ENCODE measurements around the gene MRPS7. TPM values are rescaled to one million over a fixed set of nuclear protein-coding genes. Genes with fewer than 3 reads are reported as not detected.
A peak's percentile ranks its signal among the peaks of the same experiment; 100 is the strongest.

MRPS7 gene
- total and polyA plus RNA-seq, 9 of the 15 experiments (the other 6 are each of a cell fraction or from before 2014, with no cell fraction given), result 107 to 244 (median 132) TPM

DNA sequence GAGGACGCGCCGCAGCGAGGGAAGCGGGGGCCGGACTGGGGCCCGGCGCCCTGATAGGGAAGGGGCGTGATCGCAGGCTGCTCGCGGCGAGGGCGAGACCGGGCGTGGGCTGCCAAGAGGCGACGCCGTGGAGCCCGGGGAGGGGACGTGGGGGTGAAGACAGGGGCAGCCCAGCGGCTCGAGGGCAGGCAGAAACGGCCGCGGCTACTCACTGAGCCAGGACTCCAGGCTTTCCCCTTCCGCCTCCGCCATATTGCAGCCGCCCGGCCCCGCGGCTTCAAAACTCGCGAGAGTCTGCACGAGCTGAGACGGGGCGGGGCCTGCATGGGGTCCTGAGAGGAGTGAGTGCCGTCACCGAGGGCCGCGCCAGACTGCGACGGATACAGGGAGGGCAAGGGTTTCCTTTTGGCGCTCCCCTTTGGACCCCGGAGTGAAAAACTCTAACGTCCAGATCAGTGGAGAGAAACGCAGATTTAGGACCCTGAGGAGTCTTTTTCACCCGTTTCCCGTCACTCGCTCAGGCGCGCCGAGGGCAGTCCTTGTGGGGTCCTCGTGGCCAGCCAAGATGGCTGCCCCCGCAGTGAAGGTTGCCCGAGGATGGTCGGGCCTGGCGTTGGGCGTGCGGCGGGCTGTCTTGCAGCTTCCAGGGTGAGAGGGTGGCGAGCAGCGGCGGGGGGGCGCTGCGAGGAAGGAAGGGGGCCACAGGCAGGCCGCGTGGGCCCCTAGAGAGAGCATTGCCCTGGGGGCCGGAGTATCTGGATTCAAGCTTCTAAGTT, at the start of gene MRPS7, which contains the start of gene GGA3 (continued):
- TF ChIP-seq, protein P1, sequence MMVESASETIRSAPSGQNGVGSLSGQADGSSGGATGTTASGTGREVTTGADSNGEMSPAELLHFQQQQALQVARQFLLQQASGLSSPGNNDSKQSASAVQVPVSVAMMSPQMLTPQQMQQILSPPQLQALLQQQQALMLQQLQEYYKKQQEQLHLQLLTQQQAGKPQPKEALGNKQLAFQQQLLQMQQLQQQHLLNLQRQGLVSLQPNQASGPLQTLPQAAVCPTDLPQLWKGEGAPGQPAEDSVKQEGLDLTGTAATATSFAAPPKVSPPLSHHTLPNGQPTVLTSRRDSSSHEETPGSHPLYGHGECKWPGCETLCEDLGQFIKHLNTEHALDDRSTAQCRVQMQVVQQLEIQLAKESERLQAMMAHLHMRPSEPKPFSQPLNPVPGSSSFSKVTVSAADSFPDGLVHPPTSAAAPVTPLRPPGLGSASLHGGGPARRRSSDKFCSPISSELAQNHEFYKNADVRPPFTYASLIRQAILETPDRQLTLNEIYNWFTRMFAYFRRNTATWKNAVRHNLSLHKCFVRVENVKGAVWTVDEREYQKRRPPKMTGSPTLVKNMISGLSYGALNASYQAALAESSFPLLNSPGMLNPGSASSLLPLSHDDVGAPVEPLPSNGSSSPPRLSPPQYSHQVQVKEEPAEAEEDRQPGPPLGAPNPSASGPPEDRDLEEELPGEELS (CRISPR knock-in tag; IDR thresholded peaks at IDR 0.05; ENCODE audit: borderline replicate concordance), result peak; percentile 91; the same call in 1 of the 2 replicates
- TF ChIP-seq BRD4 (IDR thresholded peaks at IDR 0.05) (peak; percentile 87; the same call in 1 of the 2 replicates), MYC (IDR thresholded peaks at IDR 0.05; ENCODE audit: low read depth, low read length) (peak; percentile 67), MYC (CRISPR knock-in tag; IDR thresholded peaks at IDR 0.05; ENCODE audit: borderline replicate concordance, low read depth) (peak; percentile 81; the same call in 1 of the 2 replicates), NRF1 (conservative IDR thresholded peaks at IDR 0.05 in 1 of 2, IDR thresholded peaks at IDR 0.05 in 1 of 2) (peak; percentile 40 to 61; a peak in 3 of 4 replicates)
- TF ChIP-seq, protein P2, sequence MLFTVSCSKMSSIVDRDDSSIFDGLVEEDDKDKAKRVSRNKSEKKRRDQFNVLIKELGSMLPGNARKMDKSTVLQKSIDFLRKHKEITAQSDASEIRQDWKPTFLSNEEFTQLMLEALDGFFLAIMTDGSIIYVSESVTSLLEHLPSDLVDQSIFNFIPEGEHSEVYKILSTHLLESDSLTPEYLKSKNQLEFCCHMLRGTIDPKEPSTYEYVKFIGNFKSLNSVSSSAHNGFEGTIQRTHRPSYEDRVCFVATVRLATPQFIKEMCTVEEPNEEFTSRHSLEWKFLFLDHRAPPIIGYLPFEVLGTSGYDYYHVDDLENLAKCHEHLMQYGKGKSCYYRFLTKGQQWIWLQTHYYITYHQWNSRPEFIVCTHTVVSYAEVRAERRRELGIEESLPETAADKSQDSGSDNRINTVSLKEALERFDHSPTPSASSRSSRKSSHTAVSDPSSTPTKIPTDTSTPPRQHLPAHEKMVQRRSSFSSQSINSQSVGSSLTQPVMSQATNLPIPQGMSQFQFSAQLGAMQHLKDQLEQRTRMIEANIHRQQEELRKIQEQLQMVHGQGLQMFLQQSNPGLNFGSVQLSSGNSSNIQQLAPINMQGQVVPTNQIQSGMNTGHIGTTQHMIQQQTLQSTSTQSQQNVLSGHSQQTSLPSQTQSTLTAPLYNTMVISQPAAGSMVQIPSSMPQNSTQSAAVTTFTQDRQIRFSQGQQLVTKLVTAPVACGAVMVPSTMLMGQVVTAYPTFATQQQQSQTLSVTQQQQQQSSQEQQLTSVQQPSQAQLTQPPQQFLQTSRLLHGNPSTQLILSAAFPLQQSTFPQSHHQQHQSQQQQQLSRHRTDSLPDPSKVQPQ (CRISPR knock-in tag; IDR thresholded peaks at IDR 0.05; ENCODE audit: borderline replicate concordance), result no peak
- TF ChIP-seq, protein P3, sequence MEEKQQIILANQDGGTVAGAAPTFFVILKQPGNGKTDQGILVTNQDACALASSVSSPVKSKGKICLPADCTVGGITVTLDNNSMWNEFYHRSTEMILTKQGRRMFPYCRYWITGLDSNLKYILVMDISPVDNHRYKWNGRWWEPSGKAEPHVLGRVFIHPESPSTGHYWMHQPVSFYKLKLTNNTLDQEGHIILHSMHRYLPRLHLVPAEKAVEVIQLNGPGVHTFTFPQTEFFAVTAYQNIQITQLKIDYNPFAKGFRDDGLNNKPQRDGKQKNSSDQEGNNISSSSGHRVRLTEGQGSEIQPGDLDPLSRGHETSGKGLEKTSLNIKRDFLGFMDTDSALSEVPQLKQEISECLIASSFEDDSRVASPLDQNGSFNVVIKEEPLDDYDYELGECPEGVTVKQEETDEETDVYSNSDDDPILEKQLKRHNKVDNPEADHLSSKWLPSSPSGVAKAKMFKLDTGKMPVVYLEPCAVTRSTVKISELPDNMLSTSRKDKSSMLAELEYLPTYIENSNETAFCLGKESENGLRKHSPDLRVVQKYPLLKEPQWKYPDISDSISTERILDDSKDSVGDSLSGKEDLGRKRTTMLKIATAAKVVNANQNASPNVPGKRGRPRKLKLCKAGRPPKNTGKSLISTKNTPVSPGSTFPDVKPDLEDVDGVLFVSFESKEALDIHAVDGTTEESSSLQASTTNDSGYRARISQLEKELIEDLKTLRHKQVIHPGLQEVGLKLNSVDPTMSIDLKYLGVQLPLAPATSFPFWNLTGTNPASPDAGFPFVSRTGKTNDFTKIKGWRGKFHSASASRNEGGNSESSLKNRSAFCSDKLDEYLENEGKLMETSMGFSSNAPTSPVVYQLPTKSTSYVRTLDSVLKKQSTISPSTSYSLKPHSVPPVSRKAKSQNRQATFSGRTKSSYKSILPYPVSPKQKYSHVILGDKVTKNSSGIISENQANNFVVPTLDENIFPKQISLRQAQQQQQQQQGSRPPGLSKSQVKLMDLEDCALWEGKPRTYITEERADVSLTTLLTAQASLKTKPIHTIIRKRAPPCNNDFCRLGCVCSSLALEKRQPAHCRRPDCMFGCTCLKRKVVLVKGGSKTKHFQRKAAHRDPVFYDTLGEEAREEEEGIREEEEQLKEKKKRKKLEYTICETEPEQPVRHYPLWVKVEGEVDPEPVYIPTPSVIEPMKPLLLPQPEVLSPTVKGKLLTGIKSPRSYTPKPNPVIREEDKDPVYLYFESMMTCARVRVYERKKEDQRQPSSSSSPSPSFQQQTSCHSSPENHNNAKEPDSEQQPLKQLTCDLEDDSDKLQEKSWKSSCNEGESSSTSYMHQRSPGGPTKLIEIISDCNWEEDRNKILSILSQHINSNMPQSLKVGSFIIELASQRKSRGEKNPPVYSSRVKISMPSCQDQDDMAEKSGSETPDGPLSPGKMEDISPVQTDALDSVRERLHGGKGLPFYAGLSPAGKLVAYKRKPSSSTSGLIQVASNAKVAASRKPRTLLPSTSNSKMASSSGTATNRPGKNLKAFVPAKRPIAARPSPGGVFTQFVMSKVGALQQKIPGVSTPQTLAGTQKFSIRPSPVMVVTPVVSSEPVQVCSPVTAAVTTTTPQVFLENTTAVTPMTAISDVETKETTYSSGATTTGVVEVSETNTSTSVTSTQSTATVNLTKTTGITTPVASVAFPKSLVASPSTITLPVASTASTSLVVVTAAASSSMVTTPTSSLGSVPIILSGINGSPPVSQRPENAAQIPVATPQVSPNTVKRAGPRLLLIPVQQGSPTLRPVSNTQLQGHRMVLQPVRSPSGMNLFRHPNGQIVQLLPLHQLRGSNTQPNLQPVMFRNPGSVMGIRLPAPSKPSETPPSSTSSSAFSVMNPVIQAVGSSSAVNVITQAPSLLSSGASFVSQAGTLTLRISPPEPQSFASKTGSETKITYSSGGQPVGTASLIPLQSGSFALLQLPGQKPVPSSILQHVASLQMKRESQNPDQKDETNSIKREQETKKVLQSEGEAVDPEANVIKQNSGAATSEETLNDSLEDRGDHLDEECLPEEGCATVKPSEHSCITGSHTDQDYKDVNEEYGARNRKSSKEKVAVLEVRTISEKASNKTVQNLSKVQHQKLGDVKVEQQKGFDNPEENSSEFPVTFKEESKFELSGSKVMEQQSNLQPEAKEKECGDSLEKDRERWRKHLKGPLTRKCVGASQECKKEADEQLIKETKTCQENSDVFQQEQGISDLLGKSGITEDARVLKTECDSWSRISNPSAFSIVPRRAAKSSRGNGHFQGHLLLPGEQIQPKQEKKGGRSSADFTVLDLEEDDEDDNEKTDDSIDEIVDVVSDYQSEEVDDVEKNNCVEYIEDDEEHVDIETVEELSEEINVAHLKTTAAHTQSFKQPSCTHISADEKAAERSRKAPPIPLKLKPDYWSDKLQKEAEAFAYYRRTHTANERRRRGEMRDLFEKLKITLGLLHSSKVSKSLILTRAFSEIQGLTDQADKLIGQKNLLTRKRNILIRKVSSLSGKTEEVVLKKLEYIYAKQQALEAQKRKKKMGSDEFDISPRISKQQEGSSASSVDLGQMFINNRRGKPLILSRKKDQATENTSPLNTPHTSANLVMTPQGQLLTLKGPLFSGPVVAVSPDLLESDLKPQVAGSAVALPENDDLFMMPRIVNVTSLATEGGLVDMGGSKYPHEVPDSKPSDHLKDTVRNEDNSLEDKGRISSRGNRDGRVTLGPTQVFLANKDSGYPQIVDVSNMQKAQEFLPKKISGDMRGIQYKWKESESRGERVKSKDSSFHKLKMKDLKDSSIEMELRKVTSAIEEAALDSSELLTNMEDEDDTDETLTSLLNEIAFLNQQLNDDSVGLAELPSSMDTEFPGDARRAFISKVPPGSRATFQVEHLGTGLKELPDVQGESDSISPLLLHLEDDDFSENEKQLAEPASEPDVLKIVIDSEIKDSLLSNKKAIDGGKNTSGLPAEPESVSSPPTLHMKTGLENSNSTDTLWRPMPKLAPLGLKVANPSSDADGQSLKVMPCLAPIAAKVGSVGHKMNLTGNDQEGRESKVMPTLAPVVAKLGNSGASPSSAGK (IDR thresholded peaks at IDR 0.05), result no peak

All from K562 (cell line).